Stimulated activated CD8-positive, alpha-beta memory T cell treated with anti-CD3 and anti-CD28 coated beads, Interleukin-15, amount 100 ng/mL, for 24 hours (primary cell): ENCODE data around the gene DCP1B.

Experiments
- DNase-seq: peaks from one replicate; pipeline ENCODE4 v3.0.0-alpha.2; 2020; ENCODE audit warnings: low read depth

The DCP1B gene

DNA sequence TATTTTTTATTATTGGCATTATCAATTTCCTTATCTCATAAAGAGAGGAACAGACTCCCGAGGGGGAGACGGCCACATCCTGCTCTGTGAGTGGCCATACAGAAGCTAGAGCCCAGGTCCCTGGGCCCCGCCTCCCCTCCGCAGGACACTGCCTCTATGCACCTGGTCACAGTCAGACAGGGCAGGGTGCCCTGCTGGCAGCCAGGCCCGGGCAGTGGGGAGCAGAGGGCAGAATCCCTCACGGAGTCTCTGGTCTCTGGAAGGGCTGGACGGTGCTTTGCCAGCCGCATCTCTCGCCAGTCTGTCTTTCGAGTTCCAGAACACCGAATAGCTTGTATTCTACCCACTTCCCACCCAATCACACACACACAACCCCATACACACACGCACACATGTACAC, 69.4 kb downstream of the DCP1B start:
- no peak for DNase-seq

DNA sequence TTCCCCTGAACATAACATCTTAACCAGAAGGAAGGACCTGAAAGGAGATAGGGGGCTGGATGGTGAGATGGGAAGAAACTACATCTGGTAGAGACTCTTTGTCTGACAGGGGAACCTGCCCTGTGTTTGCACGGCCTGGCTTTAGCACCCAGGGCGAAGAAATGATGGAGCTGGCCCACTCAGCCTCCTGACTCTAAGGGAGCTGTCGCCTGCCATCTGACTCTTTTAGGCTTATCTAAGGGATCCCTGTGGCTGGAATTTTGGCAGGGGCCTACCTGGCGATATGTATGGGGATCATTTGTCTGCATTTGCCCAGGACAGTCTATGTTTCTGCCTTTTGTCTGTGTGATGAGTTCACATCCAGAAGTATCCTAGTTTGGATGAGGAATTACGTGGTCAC, 70.2 kb downstream of the DCP1B start:
- no peak for DNase-seq

DNA sequence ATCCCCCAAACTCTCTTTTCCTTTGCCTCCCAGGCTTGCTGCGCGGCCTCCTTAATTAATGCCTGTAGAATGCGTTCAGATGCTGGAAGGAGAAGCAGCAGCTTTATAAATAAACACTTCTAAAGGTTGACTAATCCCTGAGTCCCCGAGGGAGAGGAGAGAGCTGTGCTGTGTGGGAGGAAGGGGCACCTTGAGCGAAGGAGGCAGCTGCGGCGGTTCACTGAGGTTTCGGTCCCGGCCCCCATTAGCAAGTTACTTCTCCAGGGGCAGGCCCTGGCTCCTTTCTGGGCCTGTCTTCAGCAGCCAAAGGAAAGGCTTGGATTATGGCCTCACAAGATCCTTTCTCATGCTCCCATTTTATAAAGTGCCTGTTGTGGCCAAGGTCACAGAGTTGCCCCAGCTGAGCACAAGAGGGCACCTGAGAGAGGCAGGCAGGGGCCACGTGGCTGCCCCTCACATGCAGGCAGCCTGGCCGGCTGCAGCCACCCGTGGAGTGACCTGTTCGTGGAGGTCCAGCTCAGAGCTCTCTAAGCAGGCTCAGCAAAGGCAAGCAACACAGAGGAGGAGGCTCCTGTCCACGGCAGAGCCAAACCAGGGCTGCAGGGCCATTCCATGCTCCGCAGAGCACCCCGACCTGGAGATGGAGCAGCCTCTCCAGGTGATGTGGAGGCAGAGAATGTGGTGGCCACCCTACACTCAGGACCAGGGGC, 70.8 kb downstream of the DCP1B start:
- DNase-seq: no peak

DNA sequence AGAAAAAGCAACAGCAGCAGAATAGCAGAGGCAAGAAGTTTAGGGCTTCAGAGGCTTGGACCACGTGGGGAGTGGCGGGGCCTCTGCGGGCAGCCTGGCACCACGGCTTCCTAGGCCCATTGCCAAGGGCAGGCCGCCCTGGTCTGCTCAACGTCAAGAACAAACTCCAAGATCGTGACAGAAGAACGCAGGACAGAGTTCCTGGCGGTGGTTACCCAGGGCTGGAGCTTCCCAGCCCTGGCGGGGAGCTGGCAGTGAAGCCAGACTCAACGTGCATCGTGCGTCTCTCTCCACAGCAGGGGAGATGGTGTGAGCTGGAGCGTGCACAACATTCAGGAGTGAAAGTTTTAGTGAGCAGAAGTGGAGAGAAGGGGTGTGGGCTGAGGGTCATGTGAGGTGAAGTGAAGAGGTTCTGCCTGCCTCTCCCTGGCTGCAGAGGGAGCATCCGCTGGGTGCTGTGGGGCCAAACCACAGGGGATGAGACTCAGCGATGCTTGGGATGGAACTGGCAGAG, 71.9 kb downstream of the DCP1B start:
- DNase-seq: no peak

DNA sequence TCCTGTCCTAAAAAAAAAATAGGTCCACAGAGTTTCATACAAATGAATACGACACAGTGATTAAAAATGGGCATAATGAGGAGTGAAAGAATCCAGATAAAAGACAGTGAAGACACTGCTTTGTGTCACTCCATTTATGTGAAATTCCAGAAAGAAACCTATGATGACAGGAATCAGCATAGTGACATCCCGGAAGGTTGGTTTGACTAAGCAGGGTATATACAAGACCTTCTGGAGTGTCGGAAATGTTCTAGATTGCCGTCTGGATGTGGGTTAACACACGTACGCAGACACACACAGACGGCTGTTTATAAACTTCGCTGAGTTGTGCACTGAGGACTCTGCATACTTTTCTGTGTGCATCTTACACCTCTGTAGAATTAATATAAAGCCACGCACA, 72.6 kb downstream of the DCP1B start:
- no peak for DNase-seq

DNA sequence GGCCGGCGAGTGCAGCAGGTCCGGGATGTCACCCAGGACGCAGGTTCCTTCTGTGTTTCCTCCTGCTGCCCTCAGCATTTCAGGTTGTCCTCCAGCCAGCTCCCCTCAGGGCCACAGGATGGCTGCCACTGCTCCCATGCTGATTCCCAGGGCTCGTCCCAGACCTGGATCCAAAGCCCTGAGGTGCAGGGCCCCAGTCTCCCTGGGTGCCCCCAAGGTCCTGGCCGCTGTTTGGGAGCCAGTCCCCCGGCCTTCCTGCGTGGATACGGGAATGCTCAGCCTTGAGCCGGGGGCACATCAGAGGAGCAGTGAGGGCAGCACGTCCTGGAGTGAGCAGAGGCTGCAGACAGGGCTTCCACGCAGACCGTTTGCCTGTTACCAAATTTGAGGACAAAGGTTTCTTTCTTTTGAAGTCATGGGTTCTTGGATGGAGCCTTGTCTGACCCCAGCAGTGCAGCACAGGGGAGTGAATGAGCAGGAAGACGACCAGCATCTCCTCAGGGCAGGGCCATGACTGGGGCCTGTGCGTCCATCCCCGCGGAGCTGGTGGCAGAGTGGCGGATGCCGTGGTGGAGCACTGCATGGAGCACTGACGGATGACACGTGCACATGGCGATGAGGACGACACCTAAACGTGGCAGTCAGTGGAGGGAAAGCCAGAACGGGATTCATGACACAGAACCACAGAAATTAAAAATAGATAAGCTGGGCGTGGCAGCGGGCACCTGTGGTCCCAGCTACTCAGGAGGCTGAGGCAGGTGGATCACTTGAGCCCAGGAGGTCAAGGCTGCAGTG, 73.3 kb downstream of the DCP1B start:
- DNase-seq: no peak

DNA sequence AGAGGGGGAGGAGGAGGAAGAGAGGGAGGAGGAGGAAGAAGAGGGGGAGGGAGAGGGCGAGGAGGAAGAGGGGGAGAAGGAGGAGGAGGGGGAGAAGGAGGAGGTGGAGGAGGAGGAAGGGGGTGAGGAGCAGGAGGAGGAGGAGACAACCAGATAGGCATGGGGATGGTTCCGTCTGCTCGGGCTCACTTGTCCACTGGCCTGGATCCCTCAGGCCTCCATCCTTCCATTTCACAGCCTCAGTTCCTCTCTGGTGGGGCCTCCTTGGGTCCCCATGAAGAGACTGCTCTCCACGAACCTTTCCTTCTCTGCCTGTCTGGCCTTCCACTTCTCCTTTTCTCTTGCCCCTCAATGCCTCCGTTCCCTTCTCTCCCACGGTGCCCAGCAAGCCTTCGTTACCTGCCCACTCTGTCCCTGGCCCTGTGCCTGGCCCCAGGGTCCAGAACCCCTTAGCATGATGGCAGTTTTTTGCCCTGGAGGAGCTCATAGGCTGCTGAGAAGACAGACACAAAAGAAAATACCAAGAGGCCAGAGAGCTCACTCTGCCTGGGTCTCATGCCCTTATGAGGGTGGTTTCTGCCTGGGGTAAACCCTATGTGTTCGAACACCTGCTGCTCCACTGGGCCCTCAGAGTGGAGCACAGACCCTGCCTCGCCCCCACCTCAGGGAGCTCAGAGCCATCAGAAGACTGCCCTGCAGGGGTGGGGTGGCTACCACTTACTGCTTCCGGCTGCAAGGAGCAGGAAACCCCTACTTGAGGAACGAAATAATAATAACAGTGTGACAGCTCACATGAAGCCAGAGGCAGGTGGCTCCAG, 74.1 kb downstream of the DCP1B start:
- no peak for DNase-seq

DNA sequence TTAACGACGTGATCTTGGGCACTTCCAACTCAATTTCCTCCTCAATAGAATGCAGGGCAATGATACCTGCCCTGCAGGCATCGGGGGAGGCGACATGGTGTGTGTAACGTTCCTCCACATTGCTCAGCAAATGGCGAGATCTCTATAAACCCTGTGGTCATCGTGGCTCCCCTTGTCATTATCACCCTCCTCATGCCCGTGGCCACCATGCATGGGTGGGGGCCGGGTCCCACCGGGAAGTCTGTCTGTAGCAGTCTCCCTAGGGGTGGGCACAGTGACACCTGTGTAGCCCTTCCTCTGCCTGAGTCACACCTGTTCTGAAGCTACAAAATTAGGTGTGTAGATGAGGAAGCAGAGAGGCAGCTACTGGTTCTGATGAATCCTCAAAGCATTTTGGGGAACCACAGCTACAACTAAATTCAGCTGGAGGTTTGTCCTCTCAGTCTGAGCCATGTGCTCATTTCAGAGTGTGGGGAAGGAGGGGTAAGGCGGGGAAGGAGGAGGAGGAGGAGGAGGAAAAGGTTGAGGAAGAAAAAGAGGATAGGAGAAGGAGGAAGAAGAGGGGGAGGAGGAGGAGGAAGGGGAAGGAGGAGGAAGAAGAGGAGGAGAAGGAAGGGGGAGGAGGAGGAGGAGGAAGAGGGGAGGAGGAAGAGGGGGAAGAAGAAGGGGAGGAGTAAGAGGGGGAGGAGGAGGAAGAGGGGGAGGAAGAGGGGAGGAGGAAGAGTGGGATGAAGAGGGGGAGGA, 74.8 kb downstream of the DCP1B start:
- no peak for DNase-seq

DNA sequence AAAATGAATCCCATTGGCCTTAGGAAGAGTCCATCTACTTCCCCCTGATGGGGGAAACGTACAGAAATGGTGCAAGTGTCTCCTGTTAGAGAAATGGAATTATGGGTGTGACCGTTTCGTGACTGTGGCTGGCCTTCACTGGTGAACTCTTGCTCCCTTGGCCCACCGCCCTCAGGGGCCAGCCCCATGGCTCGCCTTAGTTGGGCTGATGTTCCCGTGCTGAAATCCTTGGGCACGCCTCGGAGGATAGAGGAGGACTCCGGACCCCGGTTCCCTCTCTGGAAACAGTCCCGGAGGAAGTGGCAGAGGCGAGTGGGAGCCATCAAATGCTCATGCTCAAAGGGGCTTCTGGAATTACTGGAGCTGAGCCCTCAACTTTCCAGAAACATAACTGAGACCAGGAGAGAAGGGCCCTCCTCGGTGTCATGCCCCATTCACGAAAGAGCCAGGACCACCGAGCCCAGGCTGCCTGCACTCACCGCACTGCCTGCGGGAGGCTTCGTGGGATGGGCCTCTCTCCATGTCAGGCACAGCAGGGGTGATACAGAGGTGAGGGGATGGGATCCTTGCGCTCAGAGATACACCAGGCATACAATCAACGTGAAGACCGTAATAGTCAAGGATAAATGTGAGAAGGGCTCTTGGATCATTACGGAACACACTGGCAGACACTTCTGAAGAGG, 75.7 kb downstream of the DCP1B start:
- DNase-seq: no peak

DNA sequence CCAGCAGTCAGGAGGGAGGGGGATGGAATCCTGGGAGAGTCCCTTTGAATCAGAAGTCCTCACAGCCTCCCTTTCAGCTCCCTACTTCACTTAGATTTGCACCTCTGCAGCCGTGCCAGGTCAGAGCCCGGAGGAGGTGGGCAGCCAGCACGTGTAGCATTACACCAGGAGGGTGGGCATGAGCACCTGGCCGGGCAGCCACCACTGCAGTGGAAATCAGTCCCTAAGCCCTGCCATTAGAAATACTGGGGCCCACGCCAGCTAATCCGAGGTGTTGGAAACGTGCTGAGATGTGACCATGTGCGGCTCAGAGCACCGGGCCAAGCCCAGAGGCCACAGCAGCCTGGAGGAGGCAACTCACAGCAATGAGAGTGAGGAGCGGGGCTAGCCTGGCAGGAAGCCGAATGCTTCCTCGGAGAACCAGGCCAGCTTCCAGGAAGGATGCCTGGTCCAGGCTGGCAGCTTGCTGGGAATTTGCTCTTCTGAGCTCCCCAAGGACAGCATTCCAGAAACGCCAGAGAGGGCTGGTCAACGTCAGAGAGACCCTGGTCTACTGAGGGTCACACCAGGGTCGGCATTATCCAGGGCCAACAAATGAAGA, 76.4 kb downstream of the DCP1B start:
- DNase-seq: no peak

DNA sequence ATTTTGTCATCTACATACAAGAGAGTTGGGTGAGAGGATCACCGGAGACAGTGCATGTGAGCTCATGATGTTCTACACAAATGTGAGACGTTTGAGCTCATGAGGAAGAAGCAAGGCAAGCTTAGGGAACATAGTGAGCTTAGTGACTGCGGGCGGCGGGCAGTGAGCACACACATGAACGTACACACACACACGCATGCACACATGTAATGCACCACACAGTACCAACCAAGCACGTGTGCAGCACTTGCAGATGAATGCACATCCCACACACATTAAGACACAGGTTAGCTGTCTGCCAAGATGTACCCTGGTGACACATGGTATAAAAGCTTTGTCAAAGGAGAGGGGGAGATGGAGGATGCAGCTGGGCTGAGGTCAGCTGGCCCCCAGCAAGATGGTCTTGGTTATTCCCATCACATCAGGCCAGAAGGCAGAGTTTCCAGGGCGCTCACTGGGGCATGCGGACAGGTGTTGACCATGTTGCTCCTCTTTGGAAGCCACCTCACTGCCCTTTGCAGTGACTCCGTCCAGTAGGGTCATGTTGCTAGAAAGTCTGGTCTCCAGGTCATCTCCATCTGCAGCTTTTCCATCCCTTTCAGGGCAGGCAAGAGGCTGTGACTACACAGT, 77.1 kb downstream of the DCP1B start:
- DNase-seq: no peak

DNA sequence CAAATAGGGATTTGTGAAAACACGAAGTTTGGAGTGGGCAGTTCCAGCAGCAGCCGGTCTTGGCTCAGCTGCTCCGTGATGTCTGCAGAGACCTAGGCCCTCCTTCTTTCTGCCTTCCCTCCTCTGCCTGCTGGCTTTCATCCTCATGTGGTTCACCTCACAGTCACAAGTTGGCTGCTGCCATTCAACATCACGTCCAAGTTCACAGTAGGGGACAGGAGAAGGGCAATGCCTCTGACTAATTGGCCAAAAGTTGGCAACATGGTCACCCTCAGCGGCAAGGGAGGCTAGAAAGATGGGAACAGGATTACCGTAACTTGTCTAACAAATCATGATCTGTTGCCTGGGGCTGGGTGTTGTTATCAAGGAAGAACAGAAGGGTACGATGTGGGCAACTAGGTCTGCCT, 78.0 kb downstream of the DCP1B start:
- no peak for DNase-seq

DNA sequence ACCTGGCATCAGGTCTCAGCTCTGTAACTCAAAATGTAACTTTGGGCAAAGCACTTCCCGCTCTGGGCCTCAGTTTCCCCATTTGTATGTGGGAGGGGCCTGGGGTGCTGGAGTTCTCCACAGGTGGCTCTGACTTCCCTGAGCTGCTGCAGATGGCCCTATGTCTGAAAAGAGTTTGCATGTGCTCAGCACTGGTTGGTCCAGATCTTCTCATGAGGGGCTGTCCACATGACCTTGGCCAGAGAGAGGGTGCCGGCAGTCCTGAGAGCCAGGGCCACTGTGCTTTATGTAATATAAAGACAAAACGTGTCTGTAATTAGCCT, 78.6 kb downstream of the DCP1B start:
- no peak for DNase-seq

DNA sequence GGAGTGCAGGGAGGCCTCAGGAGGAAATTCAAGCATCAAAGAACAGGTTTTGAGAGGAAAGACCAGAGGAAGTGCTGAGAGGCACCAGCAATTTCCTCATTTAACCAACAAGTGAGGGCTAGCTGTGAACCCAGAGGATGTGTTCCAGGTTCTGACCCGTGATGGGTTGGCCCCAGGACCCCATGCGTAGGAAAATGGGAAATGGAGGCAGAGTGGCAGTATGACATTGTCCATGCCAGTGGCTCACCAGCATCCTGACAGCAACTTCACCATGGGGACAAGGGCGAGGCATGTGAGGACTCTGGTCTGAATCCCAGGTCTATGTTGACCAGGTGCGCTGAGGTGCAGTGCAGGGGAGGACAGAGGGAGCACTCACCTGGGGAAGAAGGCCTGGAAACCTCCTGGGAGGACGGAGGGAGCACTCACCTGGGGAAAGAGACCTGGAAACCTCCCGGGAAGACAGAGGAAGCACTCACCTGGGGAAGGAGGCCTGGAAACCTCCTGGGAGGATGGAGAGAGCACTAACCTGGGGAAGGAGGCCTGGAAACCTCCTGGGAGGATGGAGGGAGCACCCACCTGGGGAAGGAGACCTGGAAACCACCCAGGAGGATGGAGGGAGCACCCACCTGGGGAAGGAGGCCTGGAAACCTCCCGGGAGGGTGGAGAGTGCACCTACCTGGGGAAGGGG, 79.1 kb downstream of the DCP1B start:
- DNase-seq: no peak

DNA sequence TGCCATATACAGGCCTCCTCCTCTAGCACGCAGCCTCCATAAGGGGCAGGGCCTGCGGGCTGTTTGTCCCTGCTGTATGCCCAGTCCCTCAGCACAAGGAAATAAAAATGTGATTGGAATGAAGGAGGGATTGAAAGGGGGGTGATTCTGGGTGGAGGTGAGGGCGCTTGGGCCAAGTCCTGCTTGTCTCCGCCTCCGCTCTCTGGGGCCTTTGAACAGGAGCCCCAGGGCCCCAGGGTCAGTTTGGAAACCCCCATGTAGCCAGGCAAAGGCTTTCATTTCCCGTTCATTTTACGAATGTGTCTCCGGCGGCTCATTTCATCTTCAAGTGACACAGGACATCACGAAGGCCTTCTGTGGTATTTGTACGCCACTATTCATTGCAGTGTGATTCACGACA, 81.3 kb downstream of the DCP1B start:
- no peak for DNase-seq

DNA sequence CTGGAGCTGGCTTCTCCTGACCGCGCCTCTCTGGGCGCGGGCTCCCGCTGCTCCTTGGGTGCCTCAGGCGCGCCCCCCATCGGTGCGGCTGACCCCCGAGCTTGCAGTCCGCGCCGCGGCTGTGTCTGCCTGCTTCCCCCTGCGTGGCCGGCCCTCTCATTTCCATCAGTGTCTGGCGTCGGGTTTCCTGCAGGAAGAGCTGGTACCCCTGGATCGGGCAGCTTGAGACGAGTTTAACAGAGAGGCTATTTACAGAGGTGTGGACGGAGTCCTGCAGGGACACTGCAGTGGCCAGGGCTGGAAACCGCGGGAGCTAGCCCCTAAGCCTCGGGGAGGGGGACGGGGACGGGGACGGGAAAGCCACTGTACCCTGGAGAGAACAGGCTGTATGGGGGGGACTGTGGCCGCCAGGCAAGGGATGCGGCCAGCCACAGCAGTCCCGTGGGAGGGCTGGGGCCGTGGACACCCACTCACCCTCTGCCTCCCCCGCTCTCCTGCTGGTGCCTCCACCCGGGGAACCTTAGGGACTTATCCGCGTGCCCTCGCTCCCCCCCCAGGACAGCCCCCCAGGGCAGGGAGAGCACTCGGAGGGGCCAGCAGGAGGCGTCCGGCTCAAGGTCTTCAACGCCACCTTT, 82.1 kb downstream of the DCP1B start:
- DNase-seq: no peak

DNA sequence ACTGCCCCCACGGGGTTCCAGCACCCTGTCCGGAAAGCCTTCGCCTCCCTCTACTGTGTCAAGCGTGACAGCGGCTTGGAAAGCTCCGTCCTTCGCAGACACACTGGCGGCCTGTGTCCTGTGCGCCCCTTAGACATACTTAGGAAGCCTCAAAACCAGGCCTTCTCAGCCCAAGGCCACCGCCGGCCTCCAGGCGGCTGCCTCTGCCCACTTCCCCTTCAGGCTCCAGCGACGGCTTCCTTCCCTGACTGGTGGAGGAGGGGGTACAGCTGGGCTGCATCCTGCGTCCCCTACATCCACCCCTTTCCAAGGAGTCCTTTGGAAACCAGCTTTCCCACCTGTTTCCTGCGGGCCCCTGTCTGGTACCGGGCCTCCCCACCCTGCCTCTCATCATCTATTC, 83.3 kb downstream of the DCP1B start:
- no peak for DNase-seq

DNA sequence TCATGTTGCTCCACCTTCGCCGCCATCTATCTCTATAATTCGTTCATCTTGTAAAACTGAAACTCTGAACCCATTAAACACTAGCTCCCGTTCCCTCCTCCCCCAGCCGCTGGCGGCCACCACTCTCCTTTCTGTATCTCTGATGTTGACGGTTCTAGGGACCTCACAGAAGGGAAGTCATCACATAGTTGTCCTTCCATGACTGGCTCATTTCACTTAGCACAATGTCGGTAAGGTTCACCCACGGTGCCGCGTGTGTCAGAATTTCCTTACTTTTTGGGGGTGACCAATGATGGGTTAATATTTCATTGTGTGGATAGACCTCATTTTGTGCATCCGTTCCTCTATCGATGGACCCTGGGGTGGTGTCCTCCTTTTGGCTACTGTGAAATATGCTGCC, 83.8 kb downstream of the DCP1B start:
- DNase-seq: no peak

DNA sequence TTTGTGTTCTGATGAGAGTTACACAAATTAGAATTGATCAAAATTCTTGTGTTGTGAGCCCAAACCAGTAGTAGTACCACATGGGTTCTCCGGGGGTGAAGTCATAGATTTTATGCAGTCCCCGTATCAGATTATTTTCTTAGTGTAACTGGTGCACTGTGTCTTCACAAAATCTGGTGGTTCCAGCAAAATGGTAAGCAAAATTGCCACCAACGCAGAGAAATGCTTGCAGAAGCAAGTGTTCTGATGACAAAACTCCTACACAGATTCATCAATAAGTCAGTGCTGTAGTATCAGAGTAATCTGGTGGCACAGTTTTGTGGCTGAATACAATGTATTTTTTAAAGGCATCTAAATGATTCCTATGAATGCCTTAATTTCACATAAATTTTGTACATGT, 84.5 kb downstream of the DCP1B start:
- DNase-seq: no peak

DNA sequence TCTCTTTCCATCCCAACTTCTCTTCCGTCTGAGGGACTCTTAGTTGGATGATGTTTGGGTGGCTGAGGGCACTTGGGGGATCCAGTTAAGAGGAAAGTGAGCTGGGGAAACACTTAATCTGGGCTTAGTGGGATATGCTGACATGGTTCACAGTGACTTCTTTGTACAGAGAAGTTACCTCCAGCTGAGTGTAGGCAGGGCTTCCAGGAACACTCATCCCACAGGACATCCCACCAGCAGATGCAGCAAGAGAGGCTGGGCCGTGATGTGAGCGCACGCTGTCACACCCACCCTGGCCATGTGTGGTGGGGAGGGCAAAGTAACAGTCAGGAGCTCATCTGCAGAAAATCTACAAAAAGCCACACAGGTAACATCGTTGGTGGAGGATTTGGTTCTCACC, 85.0 kb downstream of the DCP1B start:
- no peak for DNase-seq
